ENCODE results near the gene MARVELD1. TPM values are rescaled to one million over a fixed set of nuclear protein-coding genes. Genes with fewer than 3 reads are reported as not detected.

Gene MARVELD1
- total and polyA plus RNA-seq, 2 experiments from 2014 or later: 7.3 to 23.7 TPM

- Histone ChIP-seq H2AFZ (no peak overlapping the region), H3K9me2 (ENCODE audit: insufficient read depth) (no peaks in the 10 kb centered on the region), H3F3A (replicated peaks; ENCODE audit: low read depth) (no peaks in the 10 kb centered on the region; the same call in 1 of the 2 replicates), H3K4me3 (no peak overlapping the region), H3K36me3 (ENCODE audit: insufficient read depth) (peaks cover 13% of the 10 kb centered on the region), H3K79me2 (replicated peaks; ENCODE audit: insufficient read depth) (no peaks in the 10 kb centered on the region), H4K20me1 (replicated peaks; ENCODE audit: insufficient read depth) (no peaks in the 10 kb centered on the region; the same call in 1 of the 2 replicates), H3K4me2 (no peak overlapping the region), H3K27ac (ENCODE audit: low read depth) (no peak overlapping the region), H3K4me1 (ENCODE audit: insufficient read depth) (no peaks in the 10 kb centered on the region), H3K27me3 (ENCODE audit: insufficient read depth) (no peaks in the 10 kb centered on the region)
- TF ChIP-seq CTCF (conservative IDR thresholded peaks at IDR 0.05; ENCODE audit: low read depth in 2 of 2): no peak
- no peak for TF ChIP-seq ZNF331 (CRISPR knock-in tag; IDR thresholded peaks at IDR 0.05; ENCODE audit: low read depth)
- TF ChIP-seq STAT1 (IDR thresholded peaks at IDR 0.05; ENCODE audit: unreplicated experiment): no peak
- TF ChIP-seq EZH2 (IDR thresholded peaks at IDR 0.05; ENCODE audit: low read depth, unreplicated experiment): no peak
- TF ChIP-seq EZH2phosphoT487 (IDR thresholded peaks at IDR 0.05; ENCODE audit: unreplicated experiment): no peak
- TF ChIP-seq ZNF462 (CRISPR knock-in tag; IDR thresholded peaks at IDR 0.05): no peak
- TF ChIP-seq JUNB (IDR thresholded peaks at IDR 0.05; ENCODE audit: unreplicated experiment): no peak
- TF ChIP-seq POLR2AphosphoS5 (IDR thresholded peaks at IDR 0.05; ENCODE audit: low read depth): no peak
- no peak for TF ChIP-seq REST (IDR thresholded peaks at IDR 0.05; ENCODE audit: unreplicated experiment)
- no peak for TF ChIP-seq NANOG (IDR thresholded peaks at IDR 0.05; ENCODE audit: borderline replicate concordance)
- TF ChIP-seq CREB1 (CRISPR knock-in tag; IDR thresholded peaks at IDR 0.05; ENCODE audit: low read depth): no peak
- TF ChIP-seq ETS1 (IDR thresholded peaks at IDR 0.05): no peak
- TF ChIP-seq ZNF114 (CRISPR knock-in tag; IDR thresholded peaks at IDR 0.05): no peak
- H3K4me3 Mint-ChIP-seq: no peak overlapping the region
- peaks cover 3% of the 10 kb centered on the region for H3K27me3 Mint-ChIP-seq (ENCODE audit: insufficient read depth, low read depth, poor library complexity)
- no peaks in the 10 kb centered on the region for H3K4me1 Mint-ChIP-seq
- H3K9me3 Mint-ChIP-seq: no peaks in the 10 kb centered on the region
- no peak for ATAC-seq
- DNase-seq (ENCODE audit: low spot score): no peak
- no peak overlapping the region for H3K27ac Mint-ChIP-seq
- peaks cover 52% of the 10 kb centered on the region for H3K36me3 Mint-ChIP-seq (ENCODE audit: low read depth)
These were observed 38.3 kb upstream of the MARVELD1 start for GRCh38 chr10:97675222-97675621.
